Activated T-helper 1 cell treated with anti-CD3 and anti-CD28 coated beads, Interleukin-12 subunit alpha, Interleukin-12 subunit beta, Interleukin-2, Interleukin-4 antibody, amounts not matched to agents 30 ng/mL and 10 ng/mL and 1 ng/mL, durations not matched to agents 14 hours and 24 hours and 36 hours (primary cell): ENCODE data around the gene CYP2A6. TPM values are rescaled to one million over a fixed set of nuclear protein-coding genes. Genes with fewer than 3 reads are reported as not detected.
A peak's percentile ranks its signal among the peaks of the same experiment; 100 is the strongest.

Source experiments
- DNase-seq: peaks from one replicate; pipeline ENCODE4 v3.0.0; 2021; ENCODE audit warnings: low spot score
- H3K27ac Mint-ChIP-seq: one replicate; pipeline ENCODE4 v1.8.0; 2021; ENCODE audit warnings: mild to moderate bottlenecking, mixed read lengths
- H3K27me3 Mint-ChIP-seq: one replicate; pipeline ENCODE4 v1.8.0; 2022; ENCODE audit warnings: mild to moderate bottlenecking, moderate library complexity, mixed read lengths; ENCODE audit not compliant: insufficient read depth
- H3K36me3 Mint-ChIP-seq: one replicate; pipeline ENCODE4 v1.8.0; 2021; ENCODE audit warnings: low read depth, mixed read lengths
- H3K4me1 Mint-ChIP-seq: one replicate; pipeline ENCODE4 v1.8.0; 2021; ENCODE audit warnings: low read depth, mixed read lengths
- H3K4me3 Mint-ChIP-seq: one replicate; pipeline ENCODE4 v1.8.0; 2021; ENCODE audit warnings: mild to moderate bottlenecking, moderate library complexity, mixed read lengths
- H3K9me3 Mint-ChIP-seq: one replicate; pipeline ENCODE4 v1.8.0; 2021; ENCODE audit warnings: mixed read lengths
- intact Hi-C: fragments of 100-400 bp; cut with micrococcal nuclease; formaldehyde crosslinking; loops from one replicate; pipeline ENCODE4 v1.15.1; 2024
- total RNA-seq: library from RNA; stranded (reverse); gene quantifications from 2 replicates; pipeline ENCODE4 v1.2.3, GENCODE V29; 2022

Gene CYP2A6
- total RNA-seq, 1 donor from 2014 or later = not detected

DNA sequence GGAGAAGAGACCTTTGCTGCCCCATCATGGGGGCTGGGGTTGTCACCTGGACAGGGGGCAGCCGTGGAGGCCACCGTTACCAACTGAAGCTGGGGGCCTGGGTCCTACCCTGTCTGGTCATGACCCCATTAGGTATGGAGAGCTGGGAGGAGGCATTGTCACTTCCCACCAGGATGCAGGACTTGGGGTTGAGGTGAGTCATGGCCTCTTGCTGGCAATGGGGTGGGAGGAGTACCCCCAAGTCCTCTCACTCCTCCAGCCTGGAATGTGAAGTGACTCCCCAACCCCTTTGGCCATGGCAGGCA, 42.3 kb downstream of the CYP2A6 start:
- H3K4me1 Mint-ChIP-seq = peaks cover 76% of the 10 kb centered on the region
- peak overlapping the region; percentile 23 for H3K4me3 Mint-ChIP-seq
- H3K36me3 Mint-ChIP-seq = peaks cover 43% of the 10 kb centered on the region
- intact Hi-C loops = no loop called here
- peaks cover 4% of the 10 kb centered on the region for H3K27me3 Mint-ChIP-seq
- no peaks in the 10 kb centered on the region for H3K9me3 Mint-ChIP-seq
- peak overlapping the region; percentile 80 for H3K27ac Mint-ChIP-seq
- DNase-seq = no peak

DNA sequence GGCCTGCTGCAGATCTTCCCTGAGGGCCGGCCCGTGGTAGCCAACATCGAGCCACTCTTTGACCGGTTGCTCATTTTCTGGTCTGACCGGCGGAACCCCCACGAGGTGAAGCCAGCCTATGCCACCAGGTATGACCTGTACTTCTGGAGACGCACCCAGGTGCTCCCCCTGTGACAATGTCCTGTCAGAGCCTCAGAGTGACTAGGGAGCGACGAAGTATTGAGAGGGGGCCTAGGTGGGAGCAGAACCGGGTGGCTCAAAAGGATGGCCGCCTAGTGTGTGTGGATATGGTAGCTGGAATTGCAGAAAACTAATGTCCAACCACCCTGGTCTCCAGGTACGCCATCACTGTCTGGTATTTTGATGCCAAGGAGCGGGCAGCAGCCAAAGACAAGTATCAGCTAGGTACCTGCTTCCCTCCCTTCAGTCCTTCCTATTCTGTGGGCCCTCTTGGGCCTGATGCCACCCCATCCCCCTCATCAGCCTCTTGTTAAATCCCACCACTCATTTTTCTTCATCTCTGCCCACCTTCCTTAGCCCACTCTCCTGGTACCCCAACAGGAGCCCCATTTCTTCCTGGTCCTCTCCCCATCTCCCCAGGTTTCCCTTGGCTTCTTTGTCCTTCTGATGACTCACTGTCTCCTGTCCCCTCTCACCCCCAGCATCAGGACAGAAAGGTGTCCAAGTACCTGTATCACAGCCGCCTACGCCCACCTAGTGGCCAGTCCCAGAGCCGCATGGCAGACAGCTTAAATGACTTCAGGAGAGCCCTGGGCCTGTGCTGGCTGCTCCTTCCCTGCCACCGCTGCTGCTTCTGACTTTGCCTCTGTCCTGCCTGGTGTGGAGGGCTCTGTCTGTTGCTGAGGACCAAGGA, 42.9 kb downstream of the CYP2A6 start:
- no peaks in the 10 kb centered on the region for H3K9me3 Mint-ChIP-seq
- peaks cover 43% of the 10 kb centered on the region for H3K36me3 Mint-ChIP-seq
- H3K4me3 Mint-ChIP-seq = peak overlapping the region; percentile 77
- H3K27ac Mint-ChIP-seq = peak overlapping the region; percentile 98
- intact Hi-C loops = loop anchor here (1.0 kb wide), 2 partner anchors 30 to 57 kb away; partner anchors contain the start of gene ACTMAP
- peaks cover under 1% of the 10 kb centered on the region for H3K27me3 Mint-ChIP-seq
- no peak for DNase-seq
- H3K4me1 Mint-ChIP-seq = peaks cover 80% of the 10 kb centered on the region

DNA sequence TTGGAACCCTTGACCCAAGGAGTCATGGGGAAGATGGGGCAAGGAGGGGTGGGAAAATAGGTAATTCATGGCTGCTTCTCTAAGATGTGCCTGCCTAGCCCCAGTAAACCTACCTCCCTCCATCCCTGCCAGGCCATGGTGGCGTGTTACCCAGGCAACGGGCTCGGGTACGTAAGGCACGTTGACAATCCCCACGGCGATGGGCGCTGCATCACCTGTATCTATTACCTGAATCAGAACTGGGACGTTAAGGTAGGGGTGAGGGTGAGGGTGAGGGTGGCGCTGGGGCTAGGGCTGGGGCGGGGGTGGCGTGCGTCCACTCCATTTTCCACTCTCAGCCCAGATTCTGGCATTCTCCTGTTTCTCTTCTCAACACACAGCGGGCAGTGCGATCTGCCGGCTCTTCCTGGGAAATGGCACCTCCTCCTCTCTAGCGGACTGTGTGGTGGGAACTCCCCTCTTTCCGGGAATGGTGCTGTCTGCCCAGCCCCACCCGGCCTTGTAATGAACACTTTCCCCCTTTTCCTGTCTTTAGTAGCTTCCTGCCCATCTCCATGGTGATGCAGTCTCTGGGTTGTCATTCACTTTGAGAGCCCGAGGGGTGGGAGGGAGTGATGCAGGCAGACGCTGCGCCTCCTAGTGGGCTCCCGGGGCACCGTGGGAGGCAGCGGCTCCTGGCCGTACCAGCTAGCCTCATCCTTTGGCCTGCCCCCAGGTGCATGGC, 43.7 kb downstream of the CYP2A6 start:
- intact Hi-C loops = loop anchor here (1.0 kb wide), 4 partner anchors 8 to 143 kb away; partner anchors contain the start of gene ACTMAP
- Mint-ChIP-seq H3K36me3 (peaks cover 48% of the 10 kb centered on the region), H3K9me3 (no peaks in the 10 kb centered on the region), H3K27ac (peak overlapping the region; percentile 98), H3K4me1 (peaks cover 82% of the 10 kb centered on the region), H3K4me3 (peak overlapping the region; percentile 97), H3K27me3 (no peaks in the 10 kb centered on the region)
- peak; percentile 74 for DNase-seq

DNA sequence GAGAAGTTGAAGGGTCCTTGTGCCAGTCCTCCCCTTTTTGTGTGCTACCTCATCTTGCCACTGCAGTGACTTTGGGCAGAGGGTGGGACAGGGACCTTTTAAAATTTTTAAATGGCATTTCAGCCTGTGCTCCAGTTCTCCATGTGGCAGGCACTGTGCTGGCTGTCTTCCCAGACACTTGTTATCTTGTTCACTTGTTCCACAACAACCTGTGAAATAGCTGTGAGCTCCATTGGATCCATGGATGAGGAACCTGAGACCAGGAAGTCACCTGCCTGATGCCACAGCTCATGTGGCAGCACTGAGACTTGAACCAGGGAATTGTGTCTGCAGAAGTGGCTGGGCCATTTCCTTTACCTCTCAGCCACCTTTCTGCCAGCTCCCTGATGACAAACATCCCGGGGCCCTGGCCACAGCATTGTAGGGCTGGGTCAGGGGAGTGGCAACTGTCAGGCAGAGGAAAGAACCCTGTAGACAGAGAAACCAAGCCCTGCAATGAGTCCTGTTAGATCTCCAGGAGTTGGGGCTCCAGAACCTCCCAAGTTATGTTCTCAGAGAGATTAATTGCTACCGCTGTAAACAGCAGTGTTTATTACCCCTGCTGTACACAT, 44.9 kb downstream of the CYP2A6 start:
- intact Hi-C loops = no loop called here
- Mint-ChIP-seq H3K4me3 (peak overlapping the region; percentile 97), H3K36me3 (peaks cover 46% of the 10 kb centered on the region), H3K4me1 (peaks cover 83% of the 10 kb centered on the region), H3K9me3 (no peaks in the 10 kb centered on the region), H3K27me3 (no peaks in the 10 kb centered on the region), H3K27ac (peak overlapping the region; percentile 98)
- peak; percentile 44 for DNase-seq

DNA sequence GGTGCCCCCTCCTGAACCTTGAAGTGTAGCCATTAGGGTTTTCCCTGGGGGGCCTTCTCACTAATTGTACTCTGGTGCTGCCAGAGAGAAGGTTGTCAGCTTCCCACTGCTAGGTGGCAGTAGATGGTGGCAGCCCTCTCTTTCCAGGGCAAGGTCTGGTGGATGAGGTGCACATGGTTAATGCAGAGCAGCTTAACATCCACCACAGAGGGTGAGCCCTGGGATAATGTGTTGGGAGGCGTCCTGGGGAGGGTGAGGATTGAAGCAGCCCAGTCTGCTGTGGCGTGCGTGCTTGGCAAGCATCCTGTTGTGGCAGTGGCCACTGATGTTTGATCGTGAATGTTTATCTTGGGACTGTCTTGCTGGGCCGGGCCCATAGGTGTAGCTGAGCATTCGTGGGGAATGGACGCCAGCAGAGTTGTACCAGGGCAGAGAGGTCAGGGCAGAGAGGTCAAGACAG, 45.4 kb downstream of the CYP2A6 start:
- peak overlapping the region; percentile 97 for H3K4me3 Mint-ChIP-seq
- intact Hi-C loops = loop anchor here (5.0 kb wide), 1 partner anchor 547 kb away; the partner anchor contains the start of gene TGFB1
- DNase-seq = no peak
- no peaks in the 10 kb centered on the region for H3K9me3 Mint-ChIP-seq
- H3K36me3 Mint-ChIP-seq = peaks cover 48% of the 10 kb centered on the region
- H3K27ac Mint-ChIP-seq = peak overlapping the region; percentile 98
- no peaks in the 10 kb centered on the region for H3K27me3 Mint-ChIP-seq
- peaks cover 83% of the 10 kb centered on the region for H3K4me1 Mint-ChIP-seq

DNA sequence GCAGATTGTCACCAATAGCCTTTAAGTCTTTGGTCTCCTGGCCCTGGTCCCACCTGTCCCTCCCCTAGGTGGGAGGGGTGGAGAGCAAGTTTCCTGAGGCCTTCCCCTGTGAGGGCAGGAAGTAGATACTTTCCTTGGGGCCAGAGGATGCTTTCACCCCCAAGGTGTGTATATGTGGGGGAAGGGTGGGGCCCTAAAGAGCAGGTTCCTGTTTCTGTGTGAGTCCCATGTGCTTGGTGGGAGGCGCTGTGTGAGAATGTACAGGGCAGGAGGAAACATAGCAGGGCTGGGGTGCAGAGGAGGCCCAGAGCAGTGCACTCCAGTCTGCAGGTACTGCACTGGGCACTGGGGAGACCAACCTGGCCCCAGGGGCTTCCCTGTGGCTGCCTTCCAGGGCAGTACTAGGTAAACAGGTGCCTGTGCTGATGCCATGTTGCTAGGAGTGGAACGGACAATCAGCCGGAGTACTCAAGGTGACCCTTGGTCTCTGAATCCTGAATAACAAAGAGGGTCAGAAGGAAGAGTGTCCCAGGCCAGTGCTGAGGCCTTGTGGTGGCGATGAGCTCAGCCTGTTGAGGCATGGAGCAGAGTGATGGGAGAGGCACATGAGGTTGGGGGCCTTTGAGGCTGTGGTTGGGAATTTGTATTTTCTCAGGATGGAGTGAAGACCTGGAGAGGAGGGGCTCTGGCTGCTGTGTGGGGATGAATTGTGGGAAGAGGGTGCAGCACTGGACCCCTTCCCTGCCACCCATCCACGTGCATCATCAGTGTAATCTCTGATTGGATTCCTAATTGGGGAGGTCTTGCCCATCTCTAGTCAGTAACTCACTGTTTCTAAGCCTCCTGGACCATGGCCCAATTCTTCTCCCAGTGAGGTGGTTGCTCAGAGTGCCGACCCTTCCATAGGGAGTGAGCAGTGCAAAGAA, 46.1 kb downstream of the CYP2A6 start:
- no peaks in the 10 kb centered on the region for H3K27me3 Mint-ChIP-seq
- intact Hi-C loops = loop anchor here (5.0 kb wide), 1 partner anchor 548 kb away; the partner anchor contains the start of gene TGFB1
- H3K4me1 Mint-ChIP-seq = peaks cover 81% of the 10 kb centered on the region
- peak overlapping the region; percentile 97 for H3K4me3 Mint-ChIP-seq
- peak overlapping the region; percentile 98 for H3K27ac Mint-ChIP-seq
- peaks cover 47% of the 10 kb centered on the region for H3K36me3 Mint-ChIP-seq
- H3K9me3 Mint-ChIP-seq = no peaks in the 10 kb centered on the region
- peak; percentile 66 for DNase-seq

DNA sequence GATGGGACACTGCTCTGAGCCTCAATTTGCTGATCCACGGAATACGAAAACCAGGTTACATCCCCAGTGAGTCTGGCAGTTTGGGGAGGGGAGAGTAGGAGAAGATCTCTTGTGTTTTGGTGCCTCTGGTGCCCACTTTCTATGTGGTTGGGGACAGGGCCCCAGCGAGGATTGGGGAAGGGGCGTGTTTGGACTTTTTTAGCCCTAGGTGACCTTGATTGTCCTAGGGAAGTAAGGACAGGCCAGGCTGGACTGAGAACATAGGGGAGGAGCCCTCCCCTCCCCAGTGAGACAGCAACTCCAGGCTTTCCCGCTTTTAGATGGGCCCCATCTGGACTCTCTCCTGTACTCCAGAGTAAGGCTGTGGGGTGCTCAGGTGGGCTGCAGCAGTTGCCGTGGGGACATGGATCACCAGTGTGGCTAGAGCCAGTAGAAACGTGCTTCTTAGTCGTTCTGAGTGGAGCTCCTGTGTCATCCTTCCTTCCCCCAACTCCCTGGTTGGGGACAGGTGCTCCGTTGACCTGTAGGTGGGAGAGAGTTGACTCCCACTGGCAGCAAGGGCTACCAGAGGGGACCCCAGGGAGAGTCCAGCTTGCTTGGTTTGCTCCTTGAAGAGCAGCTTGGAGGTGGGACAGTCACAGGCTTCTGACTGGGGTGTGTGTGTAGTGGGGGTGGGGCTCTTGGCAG, 46.9 kb downstream of the CYP2A6 start:
- Mint-ChIP-seq H3K36me3 (peaks cover 45% of the 10 kb centered on the region), H3K9me3 (no peaks in the 10 kb centered on the region)

DNA sequence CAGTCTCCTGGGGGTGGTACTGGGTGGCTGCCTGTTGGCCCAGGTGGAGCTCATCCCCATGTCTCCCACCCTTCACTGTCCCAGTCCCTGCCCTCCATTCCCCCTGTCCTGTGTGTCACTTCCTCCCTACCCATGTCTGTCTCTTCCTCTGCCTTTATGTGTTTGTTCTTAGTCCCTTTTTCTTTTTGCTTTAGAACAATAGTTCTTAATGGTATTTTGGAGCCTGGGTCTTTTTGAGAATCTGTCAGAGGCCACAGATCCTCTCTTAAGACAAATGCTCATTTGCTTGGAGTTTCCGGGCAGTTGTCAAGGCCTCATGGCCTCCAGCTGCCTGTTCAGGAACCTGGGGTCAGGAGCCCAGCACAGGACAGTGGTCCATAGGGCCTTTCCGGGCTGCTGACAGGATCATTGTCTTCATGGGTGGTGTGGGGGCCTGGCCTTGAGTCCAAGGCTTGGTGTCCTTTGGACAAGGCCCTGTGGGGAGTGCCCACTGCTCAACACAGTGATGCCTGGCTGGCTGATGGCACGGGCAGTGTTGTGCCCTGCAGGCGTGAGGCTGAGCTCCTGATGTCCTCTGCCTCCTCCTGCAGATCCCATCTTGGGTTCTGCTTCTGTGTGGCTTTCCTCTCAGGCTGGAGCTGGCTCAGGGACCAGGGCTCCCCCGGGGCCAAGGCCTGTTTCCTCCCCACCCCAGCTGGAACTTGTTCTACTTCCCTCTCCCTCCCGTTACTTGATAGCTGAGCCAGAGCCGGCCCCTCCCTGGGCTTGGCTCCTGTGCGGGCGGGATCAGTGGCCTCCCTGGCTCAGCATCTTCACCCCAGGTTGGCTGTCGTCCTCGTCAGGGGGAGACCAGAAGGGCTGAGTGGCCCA, 47.7 kb downstream of the CYP2A6 start:
- peak overlapping the region; percentile 98 for H3K27ac Mint-ChIP-seq
- peak overlapping the region; percentile 97 for H3K4me3 Mint-ChIP-seq
- intact Hi-C loops = loop anchor here (5.0 kb wide), 1 partner anchor 550 kb away; the partner anchor contains the start of gene TGFB1
- H3K27me3 Mint-ChIP-seq = no peaks in the 10 kb centered on the region
- DNase-seq = no peak
- no peaks in the 10 kb centered on the region for H3K9me3 Mint-ChIP-seq
- H3K36me3 Mint-ChIP-seq = peaks cover 39% of the 10 kb centered on the region
- H3K4me1 Mint-ChIP-seq = peaks cover 87% of the 10 kb centered on the region

More for the DNA sequence above, 46.9 kb downstream of the CYP2A6 start:
- H3K27me3 Mint-ChIP-seq = no peaks in the 10 kb centered on the region
- H3K4me3 Mint-ChIP-seq = peak overlapping the region; percentile 97
- peak overlapping the region; percentile 98 for H3K27ac Mint-ChIP-seq
- intact Hi-C loops = loop anchor here (5.0 kb wide), 1 partner anchor 549 kb away; the partner anchor contains the start of gene TGFB1
- no peak for DNase-seq
- H3K4me1 Mint-ChIP-seq = peaks cover 86% of the 10 kb centered on the region

DNA sequence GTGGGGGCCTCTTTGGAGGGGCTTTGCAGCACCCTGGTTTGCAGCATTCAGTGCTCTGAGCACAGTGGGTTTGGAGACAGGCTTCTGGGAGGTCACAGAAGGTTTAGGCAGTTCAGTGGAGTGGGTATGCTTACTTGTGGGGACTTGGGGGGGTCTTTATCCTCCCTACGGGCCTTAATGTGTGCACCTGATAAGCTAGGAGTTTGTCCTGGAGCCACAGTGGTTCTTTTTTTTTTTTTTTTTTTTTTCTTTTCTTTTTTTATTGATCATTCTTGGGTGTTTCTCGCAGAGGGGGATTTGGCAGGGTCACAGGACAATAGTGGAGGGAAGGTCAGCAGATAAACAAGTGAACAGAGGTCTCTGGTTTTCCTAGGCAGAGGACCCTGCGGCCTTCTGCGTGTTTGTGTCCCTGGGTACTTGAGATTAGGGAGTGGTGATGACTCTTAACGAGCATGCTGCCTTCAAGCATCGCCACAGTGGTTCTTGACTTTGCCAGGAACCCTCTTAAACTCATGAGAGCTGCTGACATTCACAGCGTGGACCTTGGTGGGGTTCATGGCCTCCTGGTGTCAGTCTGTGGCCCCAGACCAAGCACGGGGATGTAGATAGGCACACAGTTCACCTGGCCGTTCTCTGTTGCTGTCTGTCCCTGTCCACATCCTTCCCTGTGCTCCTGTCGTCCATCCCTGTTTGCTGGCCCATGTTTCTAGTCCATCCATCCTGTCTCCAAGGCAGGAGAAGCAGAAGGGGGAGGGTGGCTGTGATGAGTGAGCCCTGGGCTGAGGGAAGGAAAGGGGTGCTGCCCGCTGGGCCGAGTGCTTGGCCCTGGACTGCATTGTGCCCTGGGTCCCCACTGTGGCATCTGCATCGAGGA, 48.6 kb downstream of the CYP2A6 start:
- Mint-ChIP-seq H3K36me3 (peaks cover 34% of the 10 kb centered on the region), H3K9me3 (no peaks in the 10 kb centered on the region), H3K27ac (peak overlapping the region; percentile 56), H3K4me1 (peaks cover 87% of the 10 kb centered on the region), H3K27me3 (no peaks in the 10 kb centered on the region), H3K4me3 (peak overlapping the region; percentile 97)
- no peak for DNase-seq
- intact Hi-C loops = loop anchor here (5.0 kb wide), 1 partner anchor 551 kb away; the partner anchor contains the start of gene TGFB1

DNA sequence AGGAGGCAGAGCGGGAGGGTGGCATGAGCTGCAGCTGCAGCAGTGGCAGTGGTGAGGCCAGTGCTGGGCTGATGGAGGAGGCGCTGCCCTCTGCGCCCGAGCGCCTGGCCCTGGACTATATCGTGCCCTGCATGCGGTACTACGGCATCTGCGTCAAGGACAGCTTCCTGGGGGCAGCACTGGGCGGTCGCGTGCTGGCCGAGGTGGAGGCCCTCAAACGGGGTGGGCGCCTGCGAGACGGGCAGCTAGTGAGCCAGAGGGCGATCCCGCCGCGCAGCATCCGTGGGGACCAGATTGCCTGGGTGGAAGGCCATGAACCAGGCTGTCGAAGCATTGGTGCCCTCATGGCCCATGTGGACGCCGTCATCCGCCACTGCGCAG, 49.3 kb downstream of the CYP2A6 start:
- H3K27me3 Mint-ChIP-seq = no peaks in the 10 kb centered on the region
- peak overlapping the region; percentile 34 for H3K27ac Mint-ChIP-seq
- no peaks in the 10 kb centered on the region for H3K9me3 Mint-ChIP-seq
- DNase-seq = no peak
- peaks cover 37% of the 10 kb centered on the region for H3K36me3 Mint-ChIP-seq
- peak overlapping the region; percentile 97 for H3K4me3 Mint-ChIP-seq
- peaks cover 82% of the 10 kb centered on the region for H3K4me1 Mint-ChIP-seq
- intact Hi-C loops = loop anchor here (5.0 kb wide), 1 partner anchor 551 kb away; the partner anchor contains the start of gene TGFB1
